Right ventricle myocardium inferior (tissue), 1 donor: ENCODE measurements around the gene OTOL1. TPM values are rescaled to one million over a fixed set of nuclear protein-coding genes. Genes with fewer than 3 reads are reported as not detected.
"Not testable (repeated sequence)": the region's sequence is repeated elsewhere in the genome, so short reads cannot be mapped to it uniquely, and the experiment has no call there.

Experiments used
- ATAC-seq: fragments of 200-7000 bp; cut with Tn5 transposase; one replicate; pipeline ENCODE4 v1.9.1; 2020; ENCODE audit warnings: mild to moderate bottlenecking, moderate library complexity
- DNase-seq: peaks from one replicate; pipeline ENCODE4 v3.0.0; 2021; ENCODE audit errors: missing footprints
- intact Hi-C: fragments of 100-400 bp; cut with DNase I; formaldehyde crosslinking; loops from one replicate; pipeline ENCODE4 v1.11.0; 2022
- long read RNA-seq: library from polyadenylated mRNA; unstranded; transcript quantifications from one replicate; pipeline ENCODE4 v2.0.0, GENCODE V29; 2021
- total RNA-seq: library from RNA; stranded (reverse); fragmentation: NEBNext Ultra II Directional; extraction: Animal tissue kit (Norgen Biotek cat#: 25700); gene quantifications from one replicate; pipeline ENCODE4 v1.2.1, GENCODE V29; 2021
- donor health status: DM: no; HTN: yes; CAD: no; lungs with severe emphysema.

Gene OTOL1
- not detected for total RNA-seq
- long read RNA-seq, result 0 reads

DNA sequence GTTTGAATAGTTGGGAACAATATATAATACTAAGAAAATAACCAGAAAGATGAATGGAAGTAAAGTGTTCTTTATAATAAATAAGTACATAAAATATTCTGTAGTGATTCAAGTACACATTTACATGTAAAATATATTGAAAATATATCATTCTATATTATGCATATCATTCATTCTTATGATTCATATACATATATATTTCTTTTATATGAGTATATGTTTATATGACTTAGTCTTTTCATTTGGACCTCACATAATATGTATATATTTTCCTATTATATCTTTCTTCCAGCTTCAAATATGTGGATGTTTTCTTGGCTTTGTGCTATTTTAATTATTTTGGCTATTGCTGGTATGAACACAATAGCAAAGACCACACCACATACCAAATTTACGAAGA, at the start of gene OTOL1:
Gene OTOL1, plus strand, starts transcription at position 301 of the 400 bp plus-strand sequence. Its CDS starts 0 bp downstream, at position 301.
- intact Hi-C loops, result no loop called here
- DNase-seq, result no peak
- no peak for ATAC-seq

DNA sequence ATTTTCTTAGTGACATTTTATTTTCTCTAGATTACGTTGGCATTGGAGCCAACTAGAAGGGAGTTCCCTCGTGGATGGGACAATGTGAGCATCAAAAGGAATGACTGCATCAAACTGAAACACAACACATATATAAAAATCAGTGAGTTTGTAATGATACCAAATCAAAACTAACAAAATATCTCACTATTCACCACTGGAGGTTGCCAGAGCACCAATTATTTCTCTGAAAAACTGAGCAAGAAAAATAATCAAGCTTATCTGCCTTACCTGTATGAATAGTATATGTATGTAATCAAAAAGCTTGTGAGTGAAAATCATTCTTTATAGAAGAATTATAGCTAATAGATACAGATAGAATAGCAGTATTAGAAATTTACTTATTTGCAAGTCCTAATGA, 46.8 kb upstream of the OTOL1 start:
- no peak for DNase-seq
- intact Hi-C loops, result no loop called here
- ATAC-seq, result no peak

- DNase-seq (no peak), ATAC-seq (no peak)
- intact Hi-C loops, result no loop called here
Observed at GRCh38 chr3:161452179-161452578, 44.4 kb upstream of the OTOL1 start.

DNA sequence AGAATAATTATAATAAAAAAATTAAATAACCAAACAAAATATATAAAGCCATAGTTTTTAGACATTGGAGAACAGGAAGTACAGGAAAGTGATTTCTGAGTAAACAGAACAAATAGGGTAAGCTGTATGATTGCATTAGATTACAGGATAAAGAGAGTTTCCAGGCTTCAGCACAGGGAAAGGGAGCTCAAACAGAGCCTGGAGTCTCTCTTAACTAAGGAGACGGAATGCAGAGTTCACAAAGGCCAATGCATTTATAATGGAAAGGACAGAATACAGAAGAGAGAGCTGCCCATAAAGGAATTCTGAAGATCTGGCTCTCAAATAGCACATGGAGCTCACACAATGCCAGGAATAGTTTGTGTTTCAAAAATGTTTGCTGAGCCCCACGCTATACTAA, 42.0 kb upstream of the OTOL1 start:
- intact Hi-C loops, result no loop called here
- DNase-seq (no peak), ATAC-seq (no peak)

DNA sequence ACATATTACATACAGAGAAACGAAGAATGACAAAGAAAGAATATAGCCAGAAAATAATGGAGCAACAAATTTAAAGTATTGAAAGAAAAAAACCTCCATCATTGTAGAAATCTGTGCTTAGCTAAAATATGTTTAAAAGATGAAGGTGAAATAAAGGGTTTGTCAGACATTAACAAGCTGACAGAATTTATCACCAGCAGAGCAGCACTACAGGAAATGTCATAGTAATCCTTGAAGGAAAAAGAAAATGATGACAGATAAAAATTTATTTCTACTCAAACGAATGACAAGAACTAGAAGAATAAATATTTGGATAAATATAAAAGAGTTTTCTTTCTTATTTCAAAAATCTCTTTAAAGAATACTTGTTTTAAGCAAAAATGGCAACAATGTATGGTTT, 40.6 kb upstream of the OTOL1 start:
- intact Hi-C loops, result no loop called here
- ATAC-seq (no peak), DNase-seq (no peak)

DNA sequence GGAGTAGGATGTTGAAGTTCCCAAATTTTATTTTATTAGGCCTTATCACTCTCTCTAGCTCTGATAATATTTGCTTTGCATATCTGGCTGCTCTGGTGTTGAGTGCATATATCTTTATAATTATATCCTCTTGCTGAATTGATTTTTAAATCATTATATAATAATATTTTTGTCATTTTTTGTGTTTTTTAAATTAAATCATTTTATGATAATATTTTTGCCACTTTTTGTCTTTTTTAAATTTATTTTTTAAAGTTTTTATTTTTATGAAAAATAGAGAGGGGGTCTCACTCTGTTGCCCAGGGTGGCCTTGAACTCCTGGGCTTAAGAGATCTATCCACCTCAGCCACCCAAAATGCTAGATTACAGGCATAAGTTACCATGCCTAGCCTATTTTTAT, 34.5 kb upstream of the OTOL1 start:
- intact Hi-C loops, result no loop called here
- no peak for ATAC-seq
- DNase-seq, result no peak

- DNase-seq (no peak), ATAC-seq (no peak)
- intact Hi-C loops, result no loop called here
Observed at GRCh38 chr3:161471211-161471610, 25.4 kb upstream of the OTOL1 start.

DNA sequence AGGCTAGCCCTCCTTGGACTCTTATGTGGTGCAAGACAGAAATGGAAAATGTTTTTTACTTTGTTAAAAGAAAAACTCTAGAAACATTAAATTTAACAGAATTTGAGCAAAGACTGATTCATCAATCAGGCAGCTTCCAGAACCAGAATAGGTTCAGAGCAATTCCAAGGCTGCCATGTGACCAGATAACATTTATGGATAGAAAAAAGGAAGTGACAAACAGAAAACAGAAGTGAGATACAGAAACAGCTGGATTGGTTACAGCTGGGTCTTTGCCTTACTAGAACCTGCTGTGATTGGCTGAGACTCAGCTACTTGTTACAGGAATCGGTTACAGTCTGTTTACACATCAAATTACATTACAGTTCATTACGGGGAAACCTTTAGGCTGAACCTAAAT, 22.5 kb upstream of the OTOL1 start:
- ATAC-seq, result no peak
- intact Hi-C loops, result no loop called here
- DNase-seq, result no peak

GRCh38 chr3:161474741-161475140, 21.9 kb upstream of the OTOL1 start:
- intact Hi-C loops, result no loop called here
- ATAC-seq (no peak), DNase-seq (no peak)

GRCh38 chr3:161475206-161475605, 21.4 kb upstream of the OTOL1 start:
- intact Hi-C loops, result no loop called here
- DNase-seq (no peak), ATAC-seq (no peak)

- ATAC-seq (no peak), DNase-seq (no peak)
- intact Hi-C loops, result no loop called here
Observed at GRCh38 chr3:161475905-161476304, 20.7 kb upstream of the OTOL1 start.

- no peak for ATAC-seq
- intact Hi-C loops, result no loop called here
- no peak for DNase-seq
Observed at GRCh38 chr3:161484226-161484625, 12.4 kb upstream of the OTOL1 start.

DNA sequence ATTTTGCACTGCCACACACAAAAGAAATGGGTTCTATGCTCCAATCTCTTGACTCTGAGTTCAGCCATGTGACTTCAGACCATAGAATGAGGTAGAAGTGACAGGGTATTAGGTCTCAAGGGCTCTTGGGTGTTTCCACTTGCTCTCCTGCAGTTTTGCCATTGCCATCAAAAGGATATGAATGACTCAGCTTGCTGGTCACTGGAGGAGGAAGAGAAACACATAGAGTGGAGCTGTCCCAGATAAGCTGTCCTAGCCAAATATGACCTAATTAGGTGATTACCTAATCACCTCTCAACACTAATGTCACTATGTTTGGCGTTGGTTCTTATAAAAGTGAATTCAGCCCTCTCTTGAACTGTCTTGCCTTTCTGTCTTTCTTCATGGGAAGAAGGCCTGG, 8.3 kb upstream of the OTOL1 start:
- not testable (repeated sequence) for DNase-seq
- peak; percentile 75 for ATAC-seq

GRCh38 chr3:161489395-161489794, 7.2 kb upstream of the OTOL1 start:
- no peak for DNase-seq
- no peak for ATAC-seq
- intact Hi-C loops, result no loop called here

More for the DNA sequence above, 8.3 kb upstream of the OTOL1 start:
- intact Hi-C loops, result not testable (repeated sequence)

- intact Hi-C loops, DNase-seq: not testable (repeated sequence)
- ATAC-seq, result peak; percentile 47
Observed at GRCh38 chr3:161490845-161491244, 5.8 kb upstream of the OTOL1 start.

DNA sequence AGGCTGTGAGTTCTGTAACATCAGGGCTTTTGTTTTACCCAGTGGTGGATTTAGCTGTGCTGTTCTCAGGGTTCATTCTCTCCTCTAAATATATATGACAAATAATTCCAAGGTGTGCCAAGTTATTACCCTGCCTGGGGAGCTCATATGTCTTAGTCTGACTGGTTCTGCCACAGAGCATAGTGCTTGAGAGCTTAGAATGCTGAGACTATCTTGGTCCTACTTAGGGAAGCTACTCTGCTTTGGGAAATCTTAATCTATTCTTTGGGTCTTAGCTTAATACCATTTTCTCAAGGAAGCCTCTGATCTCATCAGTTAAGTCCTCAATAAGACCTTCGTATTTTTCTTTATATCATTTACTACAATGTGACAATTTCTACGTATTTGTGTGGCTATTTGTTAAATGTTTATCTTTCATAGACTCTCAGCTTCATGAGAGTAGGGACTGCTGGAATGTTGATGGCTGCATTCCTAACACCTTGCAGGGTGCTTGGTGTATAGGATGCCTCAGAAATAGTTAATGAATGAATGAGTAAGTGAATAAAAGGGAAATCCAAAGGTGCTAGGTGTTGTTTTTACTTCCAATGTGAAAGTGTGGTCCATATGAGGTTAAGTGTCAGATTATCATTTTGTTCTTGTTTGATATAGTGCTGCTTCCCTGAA, 1.8 kb downstream of the OTOL1 start:
- DNase-seq (no peak), ATAC-seq (no peak)
- intact Hi-C loops, result no loop called here

GRCh38 chr3:161500068-161500796, 3.6 kb downstream of the OTOL1 start:
- DNase-seq (no peak), ATAC-seq (no peak)
- intact Hi-C loops, result no loop called here

GRCh38 chr3:161503271-161503670, 6.7 kb downstream of the OTOL1 start:
- DNase-seq (no peak), ATAC-seq (no peak)
- intact Hi-C loops, result no loop called here

DNA sequence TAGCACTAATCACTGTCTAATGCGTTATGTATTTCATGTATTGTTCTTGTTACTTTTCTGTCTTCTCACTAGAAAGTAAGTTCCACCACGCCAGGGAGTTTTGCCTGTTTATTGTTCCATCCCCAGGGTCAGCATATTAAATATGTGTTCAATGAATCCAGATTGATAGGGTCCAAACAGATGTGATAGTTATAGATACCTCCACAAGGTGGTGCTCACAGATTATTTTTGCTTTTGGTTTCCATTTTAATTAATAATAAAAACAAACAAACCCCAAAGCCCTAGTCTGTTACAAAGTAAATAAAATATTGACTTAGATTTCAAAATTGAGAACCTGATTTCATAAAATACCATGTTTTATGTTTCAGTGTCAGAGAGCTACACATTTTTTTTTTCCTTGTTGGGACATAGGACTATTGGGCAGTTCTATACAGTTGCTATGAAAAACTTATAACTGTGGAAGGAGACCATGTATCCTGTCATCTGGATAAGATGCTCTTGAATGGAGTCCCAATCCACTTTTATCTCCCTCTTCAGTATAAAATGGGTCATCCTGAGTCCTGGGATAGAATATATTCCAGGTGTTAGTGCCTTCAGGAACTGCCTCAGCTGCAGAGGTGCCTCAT, 12.4 kb downstream of the OTOL1 start:
- ATAC-seq, result no peak
- intact Hi-C loops, result no loop called here
- no peak for DNase-seq
